Measurements from ENCODE around the gene DVL1.
A peak's percentile ranks its signal among the peaks of the same experiment; 100 is the strongest.

The DVL1 gene

DNA sequence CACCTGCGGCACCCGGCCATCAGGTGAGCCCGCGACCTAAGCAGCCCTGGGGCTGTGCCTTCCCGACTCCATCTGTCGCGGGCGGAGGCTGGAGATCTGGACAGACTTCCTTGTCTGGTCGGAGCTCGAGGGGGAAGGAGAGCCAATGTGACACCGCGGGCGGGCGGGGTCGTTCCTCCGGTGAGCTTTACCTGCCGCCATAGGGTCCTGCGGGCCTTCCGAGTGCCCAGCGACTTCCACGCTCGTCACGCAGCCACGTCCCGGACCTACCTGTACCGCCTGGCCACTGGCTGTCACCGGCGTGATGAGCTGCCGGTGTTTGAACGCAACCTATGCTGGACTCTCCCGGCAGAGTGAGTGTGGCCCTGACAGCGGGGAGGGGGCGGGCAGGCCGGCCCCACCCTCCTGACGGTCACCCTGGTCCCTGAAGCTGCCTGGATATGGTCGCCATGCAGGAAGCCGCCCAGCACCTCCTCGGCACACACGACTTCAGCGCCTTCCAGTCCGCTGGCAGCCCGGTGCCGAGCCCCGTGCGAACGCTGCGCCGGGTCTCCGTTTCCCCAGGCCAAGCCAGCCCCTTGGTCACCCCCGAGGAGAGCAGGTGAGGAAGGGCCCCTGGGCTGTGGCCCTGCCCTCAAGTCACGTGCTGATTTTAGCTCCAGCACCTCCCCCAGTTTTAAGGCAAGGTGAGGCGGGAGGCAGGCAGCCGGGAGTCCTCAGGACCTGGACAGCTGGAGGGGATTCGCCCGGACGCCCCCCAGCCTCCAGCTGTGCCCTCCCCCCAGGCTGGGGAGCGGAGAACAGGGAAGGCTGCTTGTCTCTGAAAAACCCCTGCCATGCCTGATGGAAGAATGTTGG, 39.7 kb downstream of the DVL1 start:
- DNase-seq = no peak

DNA sequence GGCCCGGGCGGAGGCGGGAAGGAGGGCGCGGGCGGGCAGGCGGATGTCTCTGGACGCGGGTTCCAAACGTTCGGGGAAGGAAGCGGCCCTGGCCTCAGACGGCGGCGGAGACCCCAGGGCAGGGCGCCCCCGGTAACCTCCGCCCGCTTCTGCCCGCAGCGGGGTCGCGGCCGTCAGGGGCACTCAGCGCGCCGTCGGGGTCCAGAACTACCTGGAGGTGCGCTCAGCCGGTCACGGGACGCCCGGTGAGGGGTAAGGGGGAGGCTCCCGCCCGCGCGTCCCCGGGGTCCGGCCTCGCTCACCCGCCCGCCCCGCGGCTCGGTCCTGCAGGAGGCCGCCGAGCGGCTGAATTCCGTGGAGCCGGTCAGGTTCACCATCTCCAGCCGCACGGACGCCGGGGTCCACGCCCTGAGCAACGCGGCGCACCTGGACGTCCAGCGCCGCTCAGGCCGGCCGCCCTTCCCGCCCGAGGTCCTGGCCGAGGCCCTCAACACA, 40.4 kb downstream of the DVL1 start:
- DNase-seq = no peak

DNA sequence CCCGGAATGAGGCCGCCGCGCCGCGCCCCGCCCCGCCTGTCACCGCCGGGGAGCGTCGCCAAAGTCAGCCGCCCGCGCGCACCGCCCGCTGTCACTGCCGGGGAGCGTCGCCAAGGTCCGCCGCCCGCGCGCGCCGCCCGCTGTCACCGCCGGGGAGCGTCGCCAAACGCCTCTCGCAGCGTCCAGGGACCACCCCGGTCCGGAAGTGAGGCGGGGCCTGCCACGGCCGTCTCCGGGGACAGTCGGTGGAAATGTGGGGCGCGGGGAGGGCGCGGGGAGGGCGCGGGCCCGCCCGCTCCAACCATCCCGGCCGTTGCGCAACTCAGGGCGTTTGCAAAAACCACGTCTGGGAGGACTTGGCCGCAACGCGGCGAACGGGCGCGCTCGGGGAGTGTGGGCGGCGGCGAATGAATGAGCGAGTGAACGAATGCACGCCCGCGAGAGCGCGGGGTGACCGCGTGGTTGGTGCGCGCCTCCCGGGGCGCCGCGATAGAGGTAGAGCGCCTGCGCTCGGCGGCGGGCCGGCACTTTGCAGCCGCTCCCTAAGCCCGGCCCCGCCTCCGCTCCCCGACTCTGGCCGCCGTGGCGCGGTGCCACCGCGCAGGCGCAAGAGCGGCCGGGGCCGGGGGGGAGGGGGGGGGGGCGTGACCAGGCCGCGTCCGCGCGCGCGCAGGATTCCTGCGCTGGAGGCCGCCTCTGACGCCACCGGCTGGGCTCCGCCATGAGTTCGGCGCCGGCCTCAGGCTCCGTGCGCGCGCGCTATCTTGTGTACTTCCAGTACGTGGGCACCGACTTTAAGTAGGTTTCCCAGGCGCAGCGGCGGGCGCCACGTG, 41.1 kb downstream of the DVL1 start, which contains the start of the genes ACAP3 and PUSL1:
TSS of gene ACAP3 (minus strand) at position 8 of the 833 bp plus-strand sequence. CDS start 115 bp downstream, outside the sequence.
TSS of gene PUSL1 (plus strand) at position 675 of the 833 bp plus-strand sequence. CDS start at position 722, 47 bp downstream.
- DNase-seq = peak; percentile 86

DNA sequence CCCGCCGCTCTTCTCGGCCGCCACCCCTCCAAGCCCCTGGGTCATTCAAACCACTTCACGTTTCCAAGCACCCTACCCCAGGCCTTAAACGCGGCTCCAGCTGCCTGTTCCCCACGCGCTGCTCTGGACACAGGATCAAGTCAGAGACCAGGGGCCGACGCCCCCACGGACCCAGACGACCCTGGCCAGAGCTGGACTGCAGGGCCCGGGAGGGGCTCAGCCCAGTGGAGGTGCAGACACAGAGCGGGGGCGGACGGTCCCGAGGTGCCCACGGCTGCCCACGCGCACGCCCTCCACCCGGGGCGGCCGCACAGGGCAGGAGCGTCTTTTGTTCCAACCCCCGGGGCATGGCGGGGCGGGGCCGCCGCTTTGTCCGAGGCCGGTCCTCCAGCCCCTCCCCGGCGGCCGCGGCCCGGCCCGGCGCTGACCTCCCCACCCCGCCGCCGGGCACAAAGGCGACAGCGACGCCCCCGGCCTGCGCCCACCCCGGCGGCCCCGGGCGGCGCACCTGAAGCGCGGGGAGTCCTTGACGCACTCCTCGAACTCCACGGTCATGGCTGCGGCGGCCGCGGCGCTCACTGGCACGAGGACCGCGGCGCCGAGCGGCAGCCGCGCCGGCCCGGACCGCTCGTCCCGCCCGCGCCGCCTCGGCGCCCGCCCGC, 41.8 kb downstream of the DVL1 start:
- no peak for DNase-seq

DNA sequence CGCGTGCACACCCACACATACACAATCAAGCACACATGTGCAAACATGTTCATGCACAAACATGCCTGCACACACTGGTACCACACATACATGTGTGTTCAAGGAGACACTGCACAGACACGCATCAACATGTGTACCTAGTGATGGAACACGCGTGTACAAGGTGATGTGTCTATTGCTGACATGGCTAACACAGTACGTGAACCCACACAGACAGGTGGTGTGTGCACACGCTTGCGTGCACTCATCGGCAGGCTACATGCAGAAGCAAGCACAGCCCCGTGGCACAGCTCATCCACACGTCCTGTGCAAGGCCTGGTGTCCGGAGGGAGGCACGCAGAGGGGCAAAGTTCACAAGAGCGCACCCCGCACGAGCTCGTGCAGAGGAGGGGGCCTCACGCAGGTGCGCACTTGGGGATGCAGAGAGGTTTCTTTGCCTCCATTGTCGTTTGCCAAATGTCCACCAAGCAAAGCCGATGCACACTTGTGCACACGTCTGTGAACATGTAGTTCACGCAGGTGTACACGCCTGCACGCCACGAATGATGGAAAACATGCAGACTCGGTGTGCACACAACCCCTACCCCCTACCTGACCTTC, 42.5 kb downstream of the DVL1 start:
- no peak for DNase-seq

DNA sequence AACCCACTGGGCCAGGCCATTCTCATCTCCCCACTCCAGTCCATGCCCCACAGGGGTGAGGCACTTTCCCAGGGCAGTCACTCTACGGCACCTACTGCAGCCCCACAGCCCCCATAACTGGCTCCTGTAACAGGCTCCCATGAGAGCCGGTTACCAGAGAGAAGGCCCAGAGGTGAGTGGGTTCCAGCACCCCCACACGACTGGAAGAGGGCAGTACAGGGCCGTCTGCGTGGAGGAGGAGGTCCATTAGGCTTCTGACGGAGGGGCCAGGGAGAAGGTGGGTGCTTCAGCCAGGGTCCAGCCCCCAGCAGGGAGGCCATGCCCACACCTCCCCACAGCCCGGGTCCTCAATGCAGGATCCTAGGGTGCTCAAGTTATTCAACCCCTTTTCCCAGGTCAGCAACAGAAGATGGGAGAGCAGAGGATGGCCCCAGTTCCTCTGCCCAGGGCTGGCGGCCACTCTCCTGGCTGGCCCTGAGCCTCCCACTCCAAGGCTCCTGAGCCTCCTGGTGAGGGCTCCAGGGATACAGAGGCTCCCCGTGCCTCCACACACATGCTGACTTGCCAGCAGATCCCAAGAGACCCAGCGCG, 43.1 kb downstream of the DVL1 start:
- DNase-seq = no peak

DNA sequence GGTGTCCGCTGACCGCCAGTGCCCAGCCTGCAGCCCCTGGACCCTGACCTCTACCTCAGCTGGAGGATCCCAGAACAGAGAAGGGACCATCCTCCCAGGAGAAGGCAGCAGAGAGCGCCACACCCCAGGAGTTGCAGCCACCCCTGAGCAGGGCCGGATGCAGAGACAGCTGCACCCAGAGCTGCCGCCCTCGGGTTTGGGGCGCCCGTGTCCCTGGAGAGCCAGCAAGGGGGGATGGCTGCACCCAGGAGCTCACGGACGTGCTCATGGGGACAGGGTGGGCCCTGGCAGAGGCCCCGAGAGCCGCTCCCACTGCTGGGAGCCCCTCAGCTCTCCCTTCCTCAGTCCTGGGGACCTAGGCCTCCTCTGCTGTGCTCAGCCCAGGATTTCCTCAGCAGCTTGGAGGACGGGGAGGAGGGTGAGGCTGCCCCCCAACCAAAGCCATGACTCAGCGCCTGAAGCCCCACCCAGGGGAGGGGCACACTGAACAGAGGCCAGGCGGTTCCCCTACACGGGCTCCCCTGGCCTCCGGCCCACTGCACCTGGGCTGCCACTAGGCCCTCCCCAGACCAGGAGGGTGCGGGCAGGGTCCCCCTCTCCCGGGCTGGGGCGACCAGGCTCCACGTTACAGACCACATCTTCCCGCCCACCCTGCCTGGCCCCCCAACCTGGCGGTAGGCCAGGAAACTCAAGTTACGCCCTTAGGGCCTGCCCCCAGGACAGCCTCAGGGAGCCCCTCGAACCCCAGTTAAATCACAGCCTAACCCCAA, 43.7 kb downstream of the DVL1 start:
- peak; percentile 76 for DNase-seq

DNA sequence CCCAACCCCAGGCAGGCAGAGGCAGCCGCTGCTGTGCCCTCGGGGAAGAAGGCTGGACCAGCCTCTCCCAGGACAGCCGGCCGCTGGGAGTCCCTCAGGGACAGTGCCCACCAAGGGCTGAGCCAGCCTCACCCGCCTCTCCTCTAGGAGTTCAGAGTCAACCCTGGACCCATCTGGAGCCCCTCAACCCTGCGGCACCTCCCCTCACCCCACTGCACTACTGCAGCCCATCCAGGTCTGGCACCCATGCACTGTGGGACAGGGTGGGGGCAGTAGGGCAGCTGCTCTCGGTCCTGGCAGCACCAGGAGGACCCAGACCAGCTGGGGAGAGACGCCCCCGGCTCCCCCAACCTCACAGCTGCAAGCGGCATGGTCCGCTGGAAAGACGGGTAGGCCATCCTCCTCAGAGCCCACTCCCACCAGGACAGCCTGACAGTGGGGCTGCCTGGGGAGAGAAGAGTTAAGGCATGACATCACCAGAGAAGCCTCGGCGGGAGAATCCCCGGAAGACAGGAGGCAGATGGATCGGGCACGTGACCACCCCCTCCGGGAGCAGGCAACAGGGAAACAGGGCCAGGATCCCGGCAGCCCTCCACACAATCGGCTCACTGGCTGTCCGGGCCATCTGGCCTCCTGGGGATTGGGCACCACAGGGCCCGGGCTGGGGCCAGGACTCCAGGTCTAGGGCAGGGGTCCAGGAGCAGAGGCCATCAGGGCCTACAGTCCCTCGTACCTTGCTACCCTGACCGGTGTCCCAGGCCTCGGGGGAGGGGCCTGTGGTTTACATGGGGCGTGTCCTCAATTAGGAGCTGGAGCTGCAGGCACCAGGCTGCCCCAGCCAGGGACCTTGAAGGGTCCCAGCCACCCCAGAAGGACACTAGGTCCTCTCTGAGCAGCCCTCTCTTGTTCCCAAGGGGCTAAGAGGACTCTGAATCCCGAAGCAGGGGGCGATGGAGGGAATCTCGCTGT, 44.6 kb downstream of the DVL1 start:
- no peak for DNase-seq

DNA sequence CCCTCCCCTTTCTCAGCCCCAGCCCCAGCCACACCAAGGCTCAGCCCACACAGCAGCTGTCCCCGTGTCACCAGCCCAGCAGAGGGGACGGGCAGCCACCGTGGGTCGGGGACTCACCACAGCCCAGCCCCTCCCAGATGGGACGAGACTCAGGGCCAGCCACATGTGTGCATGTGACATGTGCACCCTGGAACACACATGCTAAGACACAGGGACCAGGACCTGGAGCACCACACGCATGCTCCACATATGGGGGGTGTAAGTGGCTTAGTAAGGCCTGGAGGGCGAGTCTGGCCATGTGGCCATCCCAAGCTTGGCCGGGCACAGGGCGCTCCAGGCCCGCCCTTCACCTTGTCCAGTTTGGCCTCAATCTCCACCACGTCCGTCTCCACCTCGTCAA, 45.5 kb downstream of the DVL1 start:
- DNase-seq = no peak

DNA sequence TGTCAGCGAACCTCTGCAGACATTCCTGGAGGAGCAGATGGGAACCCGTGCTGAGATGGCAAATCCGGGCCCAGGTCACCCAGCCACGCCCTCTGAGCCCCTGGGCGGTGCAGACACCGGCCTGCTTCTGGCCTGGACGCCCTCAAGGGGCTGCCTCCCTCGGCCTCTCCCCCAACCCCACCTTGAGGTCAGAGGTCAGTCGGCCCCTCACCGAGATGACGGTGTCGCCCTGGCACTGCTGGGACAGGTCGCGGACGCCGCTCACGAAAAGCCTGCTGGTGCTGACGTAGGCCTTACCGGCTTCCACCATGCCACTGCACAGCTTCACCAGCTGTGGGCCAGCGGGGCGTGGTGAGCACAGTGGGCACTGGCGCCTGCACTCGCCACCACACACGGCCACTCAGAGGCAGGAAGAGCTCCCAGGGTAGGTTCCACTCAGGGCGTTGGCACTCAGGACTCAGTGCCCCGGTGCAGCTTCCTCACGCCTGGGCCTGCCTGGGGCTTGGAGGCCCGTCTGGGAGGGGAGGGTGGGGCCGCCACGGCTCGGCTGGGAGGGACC, 46.2 kb downstream of the DVL1 start:
- DNase-seq = no peak

DNA sequence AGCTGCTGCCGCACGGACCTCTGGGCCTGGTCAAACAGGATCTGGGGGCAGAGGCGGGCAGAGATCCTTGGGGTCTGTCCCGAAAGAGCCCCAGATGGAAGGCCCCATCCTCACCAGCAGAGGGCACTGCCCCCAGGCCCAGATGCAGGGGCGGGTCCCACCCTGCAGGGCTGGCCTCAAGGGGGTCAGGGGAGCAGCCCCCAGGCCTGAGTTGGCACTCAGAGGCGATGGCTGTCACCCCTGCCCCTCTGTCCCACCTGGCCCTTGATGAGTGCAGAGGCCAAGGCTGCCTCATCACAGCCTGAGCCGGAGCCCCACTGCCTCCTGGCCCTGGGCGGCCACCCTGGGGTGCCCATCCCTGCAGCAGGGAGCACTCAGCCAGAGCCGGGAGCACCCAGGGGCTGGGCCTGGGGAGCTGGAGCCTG, 47.2 kb downstream of the DVL1 start:
- no peak for DNase-seq

DNA sequence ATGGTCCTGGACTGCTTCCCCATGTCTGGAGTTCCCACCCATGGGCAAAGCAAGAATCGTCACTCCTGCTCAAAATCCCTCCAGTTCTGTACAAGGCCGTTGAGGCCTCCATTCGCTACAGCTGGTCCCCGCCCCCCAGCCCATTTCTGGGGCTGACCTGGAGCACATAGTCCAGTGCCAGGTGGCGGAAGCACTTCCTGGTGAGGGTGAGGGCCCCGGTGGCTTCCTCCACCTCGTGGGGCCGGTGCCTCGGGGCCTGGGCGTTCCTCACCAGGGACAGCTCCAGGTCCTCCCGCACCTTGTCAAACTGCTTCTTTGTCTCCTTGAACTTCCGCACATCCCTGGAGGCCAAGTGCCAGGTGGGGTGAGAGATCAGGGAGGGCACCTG, 48.9 kb downstream of the DVL1 start:
- no peak for DNase-seq

DNA sequence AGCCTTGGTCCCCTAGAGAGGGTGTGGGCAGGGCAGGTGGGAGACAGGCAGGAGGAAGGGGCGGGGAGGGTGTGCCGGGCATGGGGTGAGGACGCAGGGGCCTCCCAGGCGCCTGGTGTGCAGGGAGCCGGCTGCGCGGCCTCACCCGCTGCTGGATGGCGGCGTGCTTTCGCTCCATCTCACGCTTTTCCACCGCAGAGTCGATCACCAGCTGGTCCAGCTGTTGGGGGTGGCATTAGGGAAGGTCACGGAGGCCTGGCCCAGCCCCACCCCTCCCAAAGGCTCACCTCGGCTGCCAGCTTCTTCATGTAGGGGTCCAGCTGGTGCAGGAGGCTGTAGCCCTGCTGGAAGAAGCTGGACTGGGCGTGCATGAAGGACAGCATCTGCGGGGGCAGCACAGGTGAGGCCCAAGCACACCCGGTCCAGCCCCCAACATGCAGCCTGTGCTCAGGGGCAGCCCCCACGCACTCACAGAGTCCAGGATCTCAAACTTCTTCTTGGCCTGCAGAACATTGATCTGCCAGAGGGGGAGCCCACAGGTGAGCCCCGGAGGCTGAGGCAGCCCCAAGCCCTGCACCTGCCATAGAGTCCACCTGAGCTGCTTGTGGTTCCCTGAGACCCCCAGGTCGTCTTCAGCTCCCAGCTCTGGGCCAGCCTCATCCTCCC, 49.4 kb downstream of the DVL1 start:
- DNase-seq = no peak

DNA sequence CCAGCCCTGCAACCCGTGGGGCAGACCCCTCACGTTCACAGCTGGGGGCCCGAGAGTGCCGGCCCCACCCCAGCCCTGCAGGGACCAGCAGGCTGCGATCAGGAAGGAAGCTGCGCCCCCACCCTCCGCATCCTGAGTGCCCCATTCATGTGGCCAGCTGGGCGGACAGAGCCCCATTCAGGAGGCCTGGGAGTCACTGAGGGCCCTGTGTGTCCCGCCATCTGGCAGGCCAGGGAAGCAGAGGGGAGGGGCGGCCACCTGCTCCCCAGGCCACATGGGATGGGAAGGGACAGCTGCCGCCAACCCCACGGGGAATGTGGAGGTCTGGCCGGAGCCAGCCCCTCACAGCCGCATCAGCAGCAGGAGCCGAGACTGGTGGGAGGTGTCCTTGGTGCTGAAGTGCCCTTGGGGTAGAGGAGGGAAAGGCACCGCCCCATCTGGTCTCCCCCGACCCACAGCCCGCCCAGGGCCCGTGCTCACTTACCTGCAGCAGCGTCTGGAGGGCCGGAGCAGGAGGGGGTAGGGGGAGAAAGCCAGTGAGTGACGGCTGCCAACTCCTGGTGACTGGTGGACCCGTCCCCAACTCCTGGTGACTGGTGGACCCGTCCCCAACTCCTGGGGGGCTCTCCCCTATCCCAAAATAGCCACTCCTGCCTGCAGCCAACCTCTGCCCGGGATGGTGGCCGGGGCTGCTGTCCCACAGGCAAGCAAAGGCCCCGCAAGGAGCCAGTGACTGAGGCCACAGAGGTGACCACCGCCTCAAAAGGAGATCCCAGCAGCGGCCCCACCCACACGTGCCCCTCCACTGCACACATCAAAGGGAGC, 50.1 kb downstream of the DVL1 start:
- no peak for DNase-seq

DNA sequence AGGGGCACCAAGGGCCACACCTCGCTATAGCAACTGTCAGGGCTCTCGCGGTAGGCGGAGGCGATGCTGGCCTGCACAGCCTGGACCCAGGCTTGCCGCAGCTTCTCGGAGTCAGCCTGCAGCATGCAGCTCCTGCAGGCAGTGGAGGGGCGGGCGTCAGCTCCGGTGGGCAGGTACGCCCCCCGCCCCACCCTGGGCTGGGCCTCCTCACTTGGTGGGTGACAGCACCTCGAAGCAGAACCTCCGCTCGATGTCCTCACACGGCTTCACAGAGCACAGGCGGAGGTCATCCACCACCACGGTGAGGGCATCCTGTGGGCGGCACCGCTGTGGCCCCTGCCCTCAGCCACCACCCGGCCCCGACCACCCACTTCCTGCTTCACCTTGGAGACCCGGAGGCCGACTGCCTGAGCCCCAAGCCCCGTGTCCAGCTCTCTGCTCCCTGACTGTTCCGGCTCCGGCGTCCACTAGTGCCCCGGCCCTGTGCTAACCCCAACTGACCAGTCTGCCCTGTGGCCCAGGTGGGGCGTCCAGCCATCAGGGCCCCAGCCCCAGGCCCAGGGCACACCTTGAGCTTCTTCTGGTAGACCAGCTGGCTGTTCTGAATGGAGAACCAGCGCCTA, 51.3 kb downstream of the DVL1 start:
- DNase-seq = no peak

DNA sequence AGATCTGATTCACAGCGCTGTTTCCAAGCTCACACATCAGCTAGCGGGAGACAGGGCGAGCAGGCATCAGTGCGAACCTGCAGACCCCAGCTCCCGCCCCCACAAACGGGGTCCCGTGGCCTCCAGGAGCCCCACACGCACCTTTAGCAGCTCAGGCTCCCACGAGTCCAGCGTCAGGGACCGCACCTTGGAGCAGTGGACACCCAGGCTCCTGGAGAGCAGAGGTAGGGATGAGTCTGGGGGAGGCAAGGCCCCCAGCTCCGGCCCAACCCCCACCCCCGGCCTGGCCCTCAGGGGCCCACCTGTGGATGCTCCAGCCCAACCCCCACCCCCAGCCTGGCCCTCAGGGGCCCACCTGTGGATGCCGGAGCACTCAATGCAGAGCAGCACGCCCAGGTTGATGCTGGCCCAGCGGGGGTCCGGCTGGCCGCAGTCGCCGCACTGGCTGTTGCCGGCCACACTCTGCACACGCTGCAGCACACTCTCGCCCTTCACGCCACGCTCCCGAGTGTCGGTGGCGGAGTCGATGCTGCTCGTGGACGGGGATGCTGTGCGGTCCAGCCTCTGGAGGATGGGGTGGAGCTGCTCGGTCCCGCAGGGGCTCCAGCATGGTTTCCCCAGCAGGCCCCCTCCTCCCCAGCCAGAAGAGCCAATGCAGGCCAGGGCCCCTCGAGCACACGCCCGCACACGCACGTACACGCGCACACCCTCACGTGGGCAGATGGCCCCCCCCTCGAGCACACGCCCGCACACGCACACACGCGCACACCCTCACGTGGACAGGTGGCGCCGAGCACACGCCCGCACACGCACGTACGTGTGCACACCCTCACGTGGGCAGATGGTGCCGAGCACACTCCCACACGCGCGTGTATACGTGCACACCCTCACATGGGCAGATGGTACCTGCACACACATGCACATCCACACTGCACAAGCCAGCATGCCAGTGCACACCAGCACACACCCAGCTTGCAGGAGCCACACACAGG, 52.9 kb downstream of the DVL1 start:
- DNase-seq = no peak
